ENCODE results near the gene ITGA1.

GRCh38 chr5:52824827-52825226 lies 37.1 kb downstream of the ITGA1 start:
- TF ChIP-seq CTCF (IDR thresholded peaks at IDR 0.05) (no peak), POLR2A (IDR thresholded peaks at IDR 0.05) (no peak)
